Glutamatergic neuron (in vitro differentiated cells): ENCODE measurements around the gene TMCO2. TPM values are rescaled to one million over a fixed set of nuclear protein-coding genes. Genes with fewer than 3 reads are reported as not detected.

ENCODE experiments used
- DNase-seq: peaks from one replicate; pipeline ENCODE4 v3.0.0; 2022
- H3K27ac Mint-ChIP-seq: one replicate; pipeline ENCODE4 v1.8.0; 2020; ENCODE audit warnings: mild to moderate bottlenecking, mixed read lengths, inconsistent platforms; ENCODE audit not compliant: unreplicated experiment
- H3K27me3 Mint-ChIP-seq: one replicate; pipeline ENCODE4 v1.8.0; 2020; ENCODE audit warnings: mild to moderate bottlenecking, moderate library complexity, mixed read lengths, inconsistent platforms; ENCODE audit not compliant: unreplicated experiment
- H3K36me3 Mint-ChIP-seq: one replicate; pipeline ENCODE4 v1.8.0; 2020; ENCODE audit warnings: mild to moderate bottlenecking, mixed read lengths, inconsistent platforms; ENCODE audit not compliant: unreplicated experiment
- H3K4me1 Mint-ChIP-seq: one replicate; pipeline ENCODE4 v1.8.0; 2020; ENCODE audit warnings: mild to moderate bottlenecking, low read depth, mixed read lengths, inconsistent platforms; ENCODE audit not compliant: unreplicated experiment
- H3K4me3 Mint-ChIP-seq: one replicate; pipeline ENCODE4 v1.8.0; 2020; ENCODE audit warnings: mild to moderate bottlenecking, mixed read lengths, inconsistent platforms; ENCODE audit not compliant: unreplicated experiment
- H3K9me3 Mint-ChIP-seq: one replicate; pipeline ENCODE4 v1.8.0; 2020; ENCODE audit warnings: mild to moderate bottlenecking, moderate library complexity, mixed read lengths, inconsistent platforms; ENCODE audit not compliant: unreplicated experiment
- total RNA-seq: library from RNA; stranded (reverse); fragmentation: NEBNext Ultra II Directional; extraction: Animal tissue kit (Norgen Biotek cat#: 25700); gene quantifications from one replicate; pipeline ENCODE4 v1.2.1, GENCODE V29; 2021; ENCODE audit not compliant: unreplicated experiment
- TF ChIP-seq, protein P1 (sequence below): fragments of 200-600 bp; sonication (generic); IDR thresholded peaks from one replicate; pipeline ENCODE4 v1.5.0; 2021; ENCODE audit not compliant: partially characterized antibody, unreplicated experiment

TMCO2 gene
- total RNA-seq, 1 donor from 2014 or later, result not detected

- H3K4me3 Mint-ChIP-seq, result no peak overlapping the region
- no peak overlapping the region for H3K27ac Mint-ChIP-seq
- H3K4me1 Mint-ChIP-seq, result no peaks in the 10 kb centered on the region
- peaks cover 3% of the 10 kb centered on the region for H3K9me3 Mint-ChIP-seq
- H3K36me3 Mint-ChIP-seq, result peaks cover 7% of the 10 kb centered on the region
- H3K27me3 Mint-ChIP-seq, result no peaks in the 10 kb centered on the region
- TF ChIP-seq, protein P1, sequence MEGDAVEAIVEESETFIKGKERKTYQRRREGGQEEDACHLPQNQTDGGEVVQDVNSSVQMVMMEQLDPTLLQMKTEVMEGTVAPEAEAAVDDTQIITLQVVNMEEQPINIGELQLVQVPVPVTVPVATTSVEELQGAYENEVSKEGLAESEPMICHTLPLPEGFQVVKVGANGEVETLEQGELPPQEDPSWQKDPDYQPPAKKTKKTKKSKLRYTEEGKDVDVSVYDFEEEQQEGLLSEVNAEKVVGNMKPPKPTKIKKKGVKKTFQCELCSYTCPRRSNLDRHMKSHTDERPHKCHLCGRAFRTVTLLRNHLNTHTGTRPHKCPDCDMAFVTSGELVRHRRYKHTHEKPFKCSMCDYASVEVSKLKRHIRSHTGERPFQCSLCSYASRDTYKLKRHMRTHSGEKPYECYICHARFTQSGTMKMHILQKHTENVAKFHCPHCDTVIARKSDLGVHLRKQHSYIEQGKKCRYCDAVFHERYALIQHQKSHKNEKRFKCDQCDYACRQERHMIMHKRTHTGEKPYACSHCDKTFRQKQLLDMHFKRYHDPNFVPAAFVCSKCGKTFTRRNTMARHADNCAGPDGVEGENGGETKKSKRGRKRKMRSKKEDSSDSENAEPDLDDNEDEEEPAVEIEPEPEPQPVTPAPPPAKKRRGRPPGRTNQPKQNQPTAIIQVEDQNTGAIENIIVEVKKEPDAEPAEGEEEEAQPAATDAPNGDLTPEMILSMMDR, result no peak
- DNase-seq, result no peak
Measured at GRCh38 chr1:40291293-40291692, 43.6 kb downstream of the TMCO2 start.

DNA sequence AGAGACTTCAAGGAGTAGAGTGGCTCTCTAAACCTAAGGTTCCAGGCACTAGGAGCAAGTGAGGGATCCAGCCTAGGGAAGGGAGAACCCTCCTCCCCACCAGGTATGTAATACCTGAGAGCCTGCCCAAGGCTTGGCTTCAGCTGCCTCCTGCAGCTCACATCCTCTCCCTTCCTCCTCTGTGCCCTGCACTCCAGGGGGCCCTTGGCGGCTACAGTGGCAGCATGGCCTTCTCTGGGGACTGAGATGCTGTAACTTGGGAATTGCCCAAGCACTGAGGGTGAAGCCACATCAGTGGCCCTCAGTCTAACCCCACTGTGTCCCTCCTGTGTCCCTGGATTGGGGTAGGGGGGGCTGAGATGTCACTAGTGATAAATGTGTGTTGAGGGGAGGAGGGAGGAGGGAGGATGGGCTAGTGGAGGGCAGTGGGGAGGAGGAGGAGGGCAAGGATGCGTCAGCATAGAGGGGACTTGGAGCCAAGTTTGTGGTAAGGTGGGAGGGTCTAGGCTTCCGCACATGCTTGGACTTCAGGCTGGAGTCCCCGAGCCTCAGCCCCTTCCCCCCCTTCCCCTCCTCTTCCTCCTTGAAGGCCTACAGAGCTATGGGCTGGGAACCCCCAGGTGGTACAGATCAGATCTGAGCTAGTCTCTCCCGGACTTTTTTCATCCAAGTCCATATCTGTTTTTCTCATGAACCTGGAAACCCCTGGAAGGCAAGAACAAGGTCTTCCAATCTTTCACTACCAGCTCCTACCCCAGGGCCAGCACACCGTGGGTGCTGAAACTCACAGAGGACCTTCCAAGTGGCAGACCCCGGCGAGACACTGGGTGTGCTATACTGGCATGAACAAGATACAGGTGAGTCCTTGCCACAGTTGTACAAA is 51.9 kb downstream of the TMCO2 start:
- Mint-ChIP-seq H3K36me3 (no peaks in the 10 kb centered on the region), H3K27ac (no peak overlapping the region), H3K4me3 (no peak overlapping the region), H3K9me3 (peaks cover 2% of the 10 kb centered on the region), H3K27me3 (peaks cover 10% of the 10 kb centered on the region), H3K4me1 (no peaks in the 10 kb centered on the region)
- DNase-seq, result no peak
- TF ChIP-seq, protein P1, result no peak

DNA sequence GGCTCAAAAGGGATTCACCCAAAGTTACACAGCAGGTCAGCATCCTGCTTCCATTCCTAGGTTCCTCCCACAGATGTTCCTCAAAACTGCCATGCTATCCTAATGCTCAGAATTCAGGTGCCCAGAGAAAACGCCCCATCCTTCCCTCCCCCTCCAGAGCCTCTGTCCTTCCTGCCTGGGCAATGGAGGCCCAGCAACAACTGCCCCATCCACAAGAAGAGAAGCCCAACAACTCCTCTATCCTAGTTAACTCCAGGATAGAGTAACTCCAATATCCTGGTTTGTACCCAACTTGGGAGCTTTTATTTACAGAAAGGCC is 52.5 kb downstream of the TMCO2 start:
- TF ChIP-seq, protein P1, result no peak
- no peak overlapping the region for H3K27ac Mint-ChIP-seq
- H3K27me3 Mint-ChIP-seq, result peaks cover 10% of the 10 kb centered on the region
- H3K4me3 Mint-ChIP-seq, result no peak overlapping the region
- peaks cover 2% of the 10 kb centered on the region for H3K9me3 Mint-ChIP-seq
- no peak for DNase-seq
- no peaks in the 10 kb centered on the region for H3K36me3 Mint-ChIP-seq
- no peaks in the 10 kb centered on the region for H3K4me1 Mint-ChIP-seq

- H3K4me3 Mint-ChIP-seq, result no peak overlapping the region
- TF ChIP-seq, protein P1, result no peak
- no peaks in the 10 kb centered on the region for H3K4me1 Mint-ChIP-seq
- no peak for DNase-seq
- H3K9me3 Mint-ChIP-seq, result peaks cover 2% of the 10 kb centered on the region
- H3K27ac Mint-ChIP-seq, result no peak overlapping the region
- no peaks in the 10 kb centered on the region for H3K36me3 Mint-ChIP-seq
- H3K27me3 Mint-ChIP-seq, result peaks cover 10% of the 10 kb centered on the region
Measured at GRCh38 chr1:40300651-40301050, 52.9 kb downstream of the TMCO2 start.

DNA sequence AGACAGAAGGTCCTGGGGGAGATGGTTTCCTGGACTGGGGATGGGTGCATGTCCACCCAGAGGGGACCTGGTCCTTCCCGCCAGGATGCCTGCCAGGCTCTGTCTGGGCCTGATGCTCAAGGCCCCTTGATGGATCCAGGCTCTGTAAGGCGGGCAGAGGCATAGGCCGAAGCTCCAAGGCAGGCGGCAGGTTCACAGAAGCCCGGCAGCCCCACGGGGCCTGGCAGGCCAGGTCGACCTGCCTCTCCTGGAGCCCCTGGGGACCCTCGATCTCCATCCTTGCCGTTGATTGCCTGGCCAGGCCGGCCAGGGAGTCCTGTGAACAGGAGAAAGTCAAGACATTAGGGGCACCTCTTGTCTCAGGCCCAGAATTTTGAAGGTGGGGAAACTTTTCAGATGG is 53.3 kb downstream of the TMCO2 start:
- no peaks in the 10 kb centered on the region for H3K36me3 Mint-ChIP-seq
- H3K4me3 Mint-ChIP-seq, result no peak overlapping the region
- DNase-seq, result no peak
- H3K27me3 Mint-ChIP-seq, result peaks cover 10% of the 10 kb centered on the region
- no peak overlapping the region for H3K27ac Mint-ChIP-seq
- TF ChIP-seq, protein P1, result no peak
- no peaks in the 10 kb centered on the region for H3K4me1 Mint-ChIP-seq
- H3K9me3 Mint-ChIP-seq, result peaks cover 2% of the 10 kb centered on the region
